NCI-H2227 (cell line): ENCODE data around the gene CD4.

Experiments
- DNase-seq: peaks from one replicate; lab custom pipeline; 2025; ENCODE audit not compliant: unreplicated experiment; lab: John Stamatoyannopoulos, UW

CD4 gene

DNA sequence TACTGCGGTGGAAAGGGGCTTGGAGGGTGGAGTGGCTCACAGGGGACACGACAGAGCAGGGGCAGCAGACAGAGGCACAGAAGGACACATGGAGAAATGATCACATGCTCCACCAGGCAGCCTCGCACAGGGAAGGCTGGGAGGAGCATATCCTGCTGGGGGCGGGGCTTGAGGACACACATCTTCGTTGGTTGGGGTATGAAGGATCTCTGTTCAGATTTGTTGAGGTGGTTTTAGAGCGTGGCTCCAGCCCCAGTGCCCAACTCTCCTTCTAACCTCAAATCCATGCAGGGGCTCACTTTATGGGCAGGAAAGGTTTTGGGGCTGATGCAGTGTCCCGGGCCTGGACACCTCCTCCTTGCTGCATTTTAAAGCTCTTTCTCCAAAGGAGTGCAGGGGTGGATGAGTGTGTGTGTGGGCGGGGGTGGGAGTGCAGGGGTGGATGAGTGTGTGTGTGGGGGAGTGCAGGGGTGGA lies 38.1 kb downstream of the CD4 start:
- peak; percentile 87 for DNase-seq

DNA sequence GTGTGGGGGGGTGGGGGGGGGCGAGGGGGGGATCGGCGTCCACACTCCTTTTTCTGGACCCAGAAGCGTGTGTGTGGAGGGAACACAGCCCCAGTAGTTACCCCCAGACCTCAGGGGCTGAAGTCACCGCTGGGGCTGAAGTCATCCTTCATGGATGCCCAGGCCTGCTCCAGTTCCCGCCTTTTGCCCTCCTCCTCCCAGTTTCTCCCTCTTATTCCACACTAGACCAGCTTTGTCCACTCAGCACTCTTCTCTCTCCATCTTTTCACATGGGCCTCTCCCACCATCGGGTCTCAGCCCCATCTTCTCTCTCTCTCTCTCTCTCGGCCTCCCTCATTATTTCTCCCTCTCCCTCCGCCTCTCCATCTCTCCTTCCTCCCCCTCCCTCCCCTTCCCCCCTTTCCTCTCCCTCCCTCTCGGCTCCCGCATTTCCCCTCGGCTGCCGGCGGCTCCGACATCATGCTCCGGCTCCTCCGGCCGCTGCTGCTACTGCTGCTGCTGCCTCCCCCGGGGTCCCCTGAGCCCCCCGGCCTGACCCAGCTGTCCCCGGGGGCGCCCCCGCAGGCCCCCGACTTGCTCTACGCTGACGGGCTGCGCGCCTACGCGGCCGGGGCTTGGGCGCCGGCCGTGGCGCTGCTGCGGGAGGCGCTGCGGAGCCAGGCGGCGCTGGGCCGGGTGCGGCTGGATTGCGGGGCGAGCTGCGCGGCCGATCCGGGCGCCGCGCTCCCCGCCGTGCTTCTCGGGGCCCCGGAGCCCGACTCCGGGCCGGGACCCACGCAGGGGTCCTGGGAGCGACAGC lies 38.9 kb downstream of the CD4 start, which contains the start of gene P3H3:
P3H3 (plus strand) TSS at position 426 of the 799 bp plus-strand sequence; CDS start at position 460, 34 bp downstream.
- peak; percentile 41 for DNase-seq

DNA sequence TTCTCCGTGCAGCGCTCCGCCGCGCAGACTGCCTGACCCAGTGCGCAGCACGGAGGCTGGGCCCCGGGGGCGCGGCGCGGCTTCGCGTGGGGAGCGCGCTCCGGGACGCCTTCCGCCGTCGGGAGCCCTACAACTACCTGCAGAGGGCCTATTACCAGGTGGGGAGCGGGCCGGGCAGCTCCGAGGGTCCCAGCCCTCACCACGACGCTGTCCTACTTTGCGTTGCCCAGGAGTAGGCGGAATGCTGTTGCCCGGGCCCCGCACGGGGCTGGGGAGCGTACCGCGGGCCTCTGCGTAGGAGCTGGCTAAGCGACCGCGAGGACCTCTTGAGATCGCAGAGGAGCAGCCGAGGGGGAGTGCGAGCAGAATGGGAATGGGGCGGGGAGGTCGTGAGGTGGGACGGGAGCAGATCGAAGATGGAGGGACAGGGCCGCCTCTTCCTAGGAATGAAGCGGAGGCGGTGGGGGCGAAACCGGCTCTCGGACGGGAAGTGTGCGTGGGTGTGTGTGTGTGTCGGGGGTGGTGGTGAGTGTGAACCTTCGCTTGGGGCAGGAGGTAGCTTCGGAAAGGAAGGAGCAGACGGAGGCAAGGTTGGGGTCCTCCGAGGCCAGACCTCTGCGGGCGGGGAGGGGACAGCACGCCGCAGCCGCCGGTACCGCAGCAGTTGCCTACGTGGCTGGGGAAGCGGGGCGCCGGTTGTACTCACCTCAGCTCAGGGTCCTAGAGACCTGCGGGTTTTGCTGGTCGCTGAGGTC lies 39.6 kb downstream of the CD4 start:
- DNase-seq, result peak; percentile 47

DNA sequence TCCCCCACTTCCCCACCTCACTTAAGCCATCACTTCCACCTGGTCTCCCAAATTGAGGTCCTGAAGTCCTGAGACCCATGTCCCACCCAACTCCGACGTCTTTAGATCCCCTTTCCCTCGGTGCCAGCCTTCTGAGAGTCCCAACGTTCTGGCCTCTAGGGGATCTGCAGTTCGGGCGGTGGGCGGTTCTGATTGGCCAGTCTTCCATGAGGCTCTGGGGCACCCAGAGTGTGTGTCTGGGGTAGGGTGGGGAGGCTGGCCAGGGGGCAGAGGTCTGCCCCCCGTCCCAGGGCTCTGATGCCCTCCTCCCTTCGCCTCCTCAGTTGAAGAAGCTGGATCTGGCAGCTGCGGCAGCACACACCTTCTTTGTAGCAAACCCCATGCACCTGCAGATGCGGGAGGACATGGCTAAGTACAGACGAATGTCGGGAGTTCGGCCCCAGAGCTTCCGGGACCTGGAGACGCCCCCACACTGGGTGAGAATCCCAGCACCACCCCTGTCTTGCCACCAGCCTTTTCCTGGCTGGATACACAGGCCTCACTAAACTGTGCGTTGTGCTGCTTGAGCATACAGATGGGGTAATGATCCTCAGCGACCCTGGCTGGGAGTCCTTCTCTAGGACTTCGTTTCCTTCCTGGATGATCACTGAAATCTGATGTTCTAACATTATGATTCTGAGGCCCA lies 40.4 kb downstream of the CD4 start:
- DNase-seq, result peak; percentile 47

DNA sequence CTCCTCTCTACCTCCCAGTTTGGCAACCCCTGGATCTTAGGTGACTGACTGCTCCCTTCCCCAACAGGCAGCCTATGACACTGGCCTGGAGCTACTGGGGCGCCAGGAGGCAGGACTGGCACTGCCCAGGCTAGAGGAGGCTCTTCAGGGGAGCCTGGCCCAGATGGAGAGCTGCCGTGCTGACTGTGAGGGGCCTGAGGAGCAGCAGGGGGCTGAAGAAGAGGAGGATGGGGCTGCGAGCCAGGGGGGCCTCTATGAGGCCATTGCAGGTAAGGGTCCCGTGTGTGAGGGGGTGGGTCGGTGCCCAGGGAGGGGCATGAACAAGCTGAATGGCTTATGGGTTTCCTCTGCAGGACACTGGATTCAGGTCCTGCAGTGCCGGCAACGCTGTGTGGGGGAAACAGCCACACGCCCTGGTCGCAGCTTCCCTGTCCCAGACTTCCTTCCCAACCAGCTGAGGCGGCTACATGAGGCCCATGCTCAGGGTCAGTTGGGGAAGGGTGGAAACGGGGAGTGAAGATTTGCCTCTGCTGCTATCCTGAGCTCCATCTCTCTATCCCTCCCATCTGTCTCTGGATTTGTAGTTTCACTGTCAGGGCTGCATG lies 41.1 kb downstream of the CD4 start:
- DNase-seq, result no peak

DNA sequence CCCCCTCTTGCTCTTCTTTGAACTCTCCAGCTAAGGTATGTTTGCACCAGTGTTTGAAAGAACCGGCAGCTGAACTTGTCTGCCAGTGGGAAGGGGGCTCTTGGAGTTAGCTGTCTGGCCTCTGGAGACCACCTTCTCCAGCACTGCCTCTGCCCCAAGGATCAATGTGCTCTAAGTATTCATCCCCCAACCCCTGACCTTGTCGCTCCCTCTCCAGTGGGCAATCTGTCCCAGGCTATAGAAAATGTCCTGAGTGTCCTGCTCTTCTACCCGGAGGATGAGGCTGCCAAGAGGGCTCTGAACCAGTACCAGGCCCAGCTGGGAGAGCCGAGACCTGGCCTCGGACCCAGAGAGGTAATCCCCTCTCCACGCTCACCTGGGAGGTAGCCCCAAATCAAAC lies 41.7 kb downstream of the CD4 start:
- no peak for DNase-seq

DNA sequence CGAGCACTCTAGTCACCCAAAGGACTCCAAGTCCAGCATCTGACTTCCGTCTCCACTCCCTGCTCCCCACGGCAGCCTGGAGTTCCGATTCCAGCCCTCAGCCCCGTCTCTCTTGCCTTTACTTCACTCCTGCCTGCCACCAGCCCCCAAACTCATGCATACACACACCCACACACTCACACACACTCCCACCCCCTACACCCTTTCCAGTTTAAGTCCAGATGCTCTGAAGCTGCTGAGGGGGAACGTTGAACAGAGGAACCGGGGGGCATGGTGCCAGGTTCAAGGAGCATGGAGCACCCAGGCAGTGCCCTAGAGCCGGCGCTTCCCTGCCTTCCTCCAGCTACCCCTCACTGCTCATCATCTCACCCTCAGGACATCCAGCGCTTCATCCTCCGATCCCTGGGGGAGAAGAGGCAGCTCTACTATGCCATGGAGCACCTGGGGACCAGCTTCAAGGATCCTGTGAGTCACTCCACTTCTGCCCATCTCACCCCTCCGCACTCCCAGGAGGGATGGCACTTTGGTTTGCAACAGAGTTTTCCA lies 42.2 kb downstream of the CD4 start:
- no peak for DNase-seq

DNA sequence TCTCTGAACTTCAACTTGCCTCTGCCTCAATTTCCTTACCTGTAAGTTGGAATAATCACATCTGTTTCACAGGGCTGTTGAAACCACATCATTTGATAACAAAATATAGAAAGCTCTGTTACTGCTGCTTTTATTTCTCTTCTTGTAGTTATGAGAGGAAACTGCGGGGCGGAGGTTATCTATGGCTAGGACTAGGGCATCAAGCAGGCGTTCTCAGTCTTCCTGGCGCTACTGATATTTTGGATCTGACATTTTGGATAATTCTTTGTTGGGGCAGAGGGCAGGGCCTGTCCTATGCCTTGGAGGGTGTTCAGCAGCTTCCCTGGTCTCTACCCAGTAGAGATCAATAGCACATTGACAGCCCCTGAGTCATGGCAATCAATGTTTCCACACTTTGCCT lies 42.8 kb downstream of the CD4 start:
- no peak for DNase-seq

DNA sequence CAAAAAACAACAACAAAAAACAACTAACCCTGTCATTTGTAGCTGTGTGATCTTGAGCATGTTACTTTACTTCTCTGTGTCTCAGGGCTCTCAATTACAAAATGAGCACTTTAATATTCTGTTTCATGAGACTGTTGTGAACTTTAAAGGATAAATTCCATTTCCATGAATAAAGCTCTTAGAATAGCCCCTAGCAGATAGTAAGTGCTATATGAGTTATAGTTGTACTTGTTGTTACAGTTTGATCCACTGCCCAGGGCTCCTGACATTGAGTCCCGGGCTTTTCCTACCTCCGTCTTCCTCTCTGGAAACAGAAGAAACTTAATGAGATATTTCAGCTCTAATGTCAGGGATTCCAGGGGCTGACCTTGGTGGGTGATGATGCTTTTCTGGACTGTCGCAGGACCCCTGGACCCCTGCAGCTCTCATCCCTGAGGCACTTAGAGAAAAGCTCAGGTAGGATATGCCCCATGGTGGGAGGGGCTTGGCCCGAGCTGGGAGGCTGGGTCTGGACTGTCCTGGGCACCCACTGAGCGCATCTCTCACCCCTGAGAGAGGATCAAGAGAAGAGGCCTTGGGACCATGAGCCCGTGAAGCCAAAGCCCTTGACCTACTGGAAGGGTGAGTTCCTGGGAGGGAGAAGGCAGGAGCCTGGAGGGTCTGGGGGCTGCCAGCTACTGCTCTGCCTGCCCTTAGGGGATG lies 44.0 kb downstream of the CD4 start:
- no peak for DNase-seq

DNA sequence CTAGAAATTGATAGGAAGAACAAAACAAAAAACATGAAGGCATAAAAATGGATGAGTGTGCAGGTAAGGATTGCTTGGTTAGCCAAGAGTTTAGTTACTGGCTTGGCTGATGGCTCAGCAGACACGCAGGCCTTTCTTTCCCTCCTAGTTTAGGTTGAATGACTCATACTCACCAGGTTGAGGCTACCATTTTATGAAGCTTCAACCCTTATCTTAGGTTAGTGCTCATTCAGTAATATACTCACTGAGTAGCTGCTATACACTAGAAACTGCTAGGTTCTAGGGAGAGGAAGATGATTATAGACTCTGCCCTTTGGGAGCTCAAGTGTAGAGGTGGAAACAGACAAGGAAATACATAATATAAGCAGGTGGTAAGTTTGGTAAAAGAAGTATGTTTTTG lies 44.9 kb downstream of the CD4 start:
- DNase-seq, result no peak

DNA sequence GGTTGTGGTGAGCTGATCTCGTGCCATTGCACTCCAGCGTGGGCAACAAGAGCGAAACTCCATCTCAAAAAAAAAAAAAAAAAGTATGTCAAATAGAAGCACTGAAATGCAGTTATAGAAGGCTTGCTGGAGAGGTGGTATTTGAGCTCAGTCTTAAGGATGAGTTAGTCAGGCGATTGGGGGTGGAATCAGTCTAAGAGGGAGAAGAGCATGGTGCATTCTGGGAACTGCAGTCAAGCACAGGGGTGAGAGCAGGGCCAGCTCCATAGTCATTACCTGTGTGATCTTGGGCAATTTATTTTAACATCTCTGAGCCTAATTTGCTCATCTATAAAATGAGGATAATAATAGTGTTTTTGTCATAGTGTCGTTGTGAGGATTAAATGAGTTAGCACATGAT lies 45.5 kb downstream of the CD4 start:
- peak; percentile 36 for DNase-seq

DNA sequence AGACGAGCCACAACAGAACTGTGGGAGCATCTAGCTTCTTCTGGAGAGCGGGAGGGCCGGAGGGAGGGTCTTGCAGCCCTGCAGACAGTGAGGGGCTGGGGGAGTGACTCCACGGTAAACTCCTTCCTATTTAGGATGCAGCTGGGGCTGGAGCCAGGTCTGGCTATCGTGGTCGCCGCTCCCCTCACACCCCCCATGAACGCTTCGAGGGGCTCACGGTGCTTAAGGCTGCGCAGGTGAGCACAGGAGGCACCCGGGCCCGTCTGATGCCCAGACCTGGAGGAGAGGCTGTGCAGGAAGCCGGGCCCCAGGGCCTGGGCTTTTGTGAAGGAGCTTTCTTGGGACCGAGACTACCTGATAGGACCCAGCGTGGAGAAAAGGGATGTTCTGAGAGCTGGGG lies 47.5 kb downstream of the CD4 start:
- DNase-seq, result no peak

DNA sequence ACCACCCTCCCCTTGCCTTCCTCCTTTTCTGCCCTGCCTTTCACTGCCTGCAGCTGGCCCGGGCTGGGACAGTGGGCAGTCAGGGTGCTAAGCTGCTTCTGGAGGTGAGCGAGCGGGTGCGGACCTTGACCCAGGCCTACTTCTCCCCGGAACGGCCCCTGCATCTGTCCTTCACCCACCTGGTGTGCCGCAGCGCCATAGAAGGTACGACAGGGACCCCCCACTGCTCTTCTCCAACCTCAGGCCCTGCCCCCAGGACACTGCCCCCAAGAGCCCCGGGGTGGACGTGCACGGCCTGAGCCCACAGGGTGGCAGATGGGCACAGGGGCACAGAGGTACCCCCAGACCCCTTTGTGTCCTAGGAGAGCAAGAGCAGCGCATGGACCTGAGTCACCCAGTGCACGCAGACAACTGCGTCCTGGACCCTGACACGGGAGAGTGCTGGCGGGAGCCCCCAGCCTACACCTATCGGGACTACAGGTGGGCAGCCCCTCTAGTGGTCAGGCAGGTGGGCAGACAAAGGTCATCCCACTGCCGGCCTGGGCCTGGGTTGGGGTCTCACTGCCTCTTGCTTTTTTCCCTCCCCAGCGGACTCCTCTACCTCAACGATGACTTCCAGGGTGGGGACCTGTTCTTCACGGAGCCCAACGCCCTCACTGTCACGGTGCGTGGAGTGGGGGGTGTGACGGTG lies 48.2 kb downstream of the CD4 start:
- DNase-seq, result no peak

DNA sequence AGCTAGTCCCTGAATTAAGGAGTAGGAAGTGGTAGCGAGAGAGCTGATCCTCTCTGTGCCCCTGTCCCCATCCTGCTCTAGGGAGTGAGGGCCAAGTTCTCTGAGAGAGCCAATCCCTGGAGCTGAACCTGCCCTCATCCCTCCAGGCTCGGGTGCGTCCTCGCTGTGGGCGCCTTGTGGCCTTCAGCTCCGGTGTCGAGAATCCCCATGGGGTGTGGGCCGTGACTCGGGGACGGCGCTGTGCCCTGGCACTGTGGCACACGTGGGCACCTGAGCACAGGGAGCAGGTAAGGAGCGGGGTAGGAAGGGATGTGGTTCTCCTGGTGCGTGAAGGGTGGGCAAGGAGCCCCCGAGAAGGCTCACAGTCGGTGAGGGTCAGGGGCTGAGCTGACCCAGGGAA lies 49.5 kb downstream of the CD4 start:
- no peak for DNase-seq

DNA sequence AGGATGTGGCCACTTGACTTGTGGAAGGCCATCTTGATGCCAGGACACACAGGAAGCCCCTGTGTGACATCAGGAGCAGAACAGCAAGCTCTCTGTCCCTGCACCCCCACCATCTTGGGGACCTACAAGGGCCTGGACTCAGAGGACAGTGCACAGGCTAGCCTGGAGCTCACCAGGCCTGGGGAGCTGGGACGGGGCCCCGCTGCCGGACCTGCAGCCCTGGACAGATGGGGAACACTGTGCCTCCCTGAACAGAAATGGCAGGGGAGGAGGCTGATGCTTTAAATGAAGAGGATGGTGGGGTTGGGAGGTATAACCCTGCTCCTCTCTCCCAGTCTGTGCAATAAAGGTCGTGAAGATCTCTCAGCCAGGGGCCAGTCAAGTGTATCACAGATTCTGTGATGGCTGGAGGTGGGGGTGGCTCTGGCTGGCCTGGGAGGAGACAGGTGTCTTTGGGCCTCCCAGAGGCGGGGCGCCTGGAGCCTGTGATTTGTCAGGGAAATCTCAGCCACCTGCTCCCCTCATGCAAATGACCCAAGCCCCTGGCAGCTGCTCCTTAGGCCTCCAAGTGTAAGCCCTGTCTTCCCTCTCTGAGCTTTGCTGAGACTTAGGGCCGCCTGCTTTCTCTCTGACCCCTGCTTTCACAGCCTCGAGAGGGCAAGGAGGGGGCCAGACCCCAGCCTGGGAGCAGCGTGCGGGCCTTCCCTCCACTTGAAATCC lies 50.3 kb downstream of the CD4 start:
- peak; percentile 75 for DNase-seq

DNA sequence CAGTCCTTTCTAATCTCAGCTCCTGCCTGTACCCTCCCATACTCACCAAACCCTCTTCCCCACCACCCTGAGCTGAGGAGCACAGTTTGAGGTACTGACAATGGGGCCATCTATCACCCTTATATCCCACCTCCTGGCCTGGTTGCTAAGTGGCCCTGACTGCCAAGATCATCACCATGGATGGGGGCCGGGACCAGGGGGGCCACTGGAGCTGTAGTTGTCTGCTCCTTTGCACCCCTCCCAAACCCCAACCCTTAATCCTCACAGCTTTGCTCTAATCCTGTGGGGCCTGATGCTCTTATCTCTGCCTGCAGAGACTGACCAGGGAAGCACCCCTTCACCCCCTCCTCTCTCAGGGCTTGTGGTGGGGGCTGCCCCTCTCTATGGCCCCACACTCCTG lies 51.0 kb downstream of the CD4 start:
- DNase-seq, result no peak

DNA sequence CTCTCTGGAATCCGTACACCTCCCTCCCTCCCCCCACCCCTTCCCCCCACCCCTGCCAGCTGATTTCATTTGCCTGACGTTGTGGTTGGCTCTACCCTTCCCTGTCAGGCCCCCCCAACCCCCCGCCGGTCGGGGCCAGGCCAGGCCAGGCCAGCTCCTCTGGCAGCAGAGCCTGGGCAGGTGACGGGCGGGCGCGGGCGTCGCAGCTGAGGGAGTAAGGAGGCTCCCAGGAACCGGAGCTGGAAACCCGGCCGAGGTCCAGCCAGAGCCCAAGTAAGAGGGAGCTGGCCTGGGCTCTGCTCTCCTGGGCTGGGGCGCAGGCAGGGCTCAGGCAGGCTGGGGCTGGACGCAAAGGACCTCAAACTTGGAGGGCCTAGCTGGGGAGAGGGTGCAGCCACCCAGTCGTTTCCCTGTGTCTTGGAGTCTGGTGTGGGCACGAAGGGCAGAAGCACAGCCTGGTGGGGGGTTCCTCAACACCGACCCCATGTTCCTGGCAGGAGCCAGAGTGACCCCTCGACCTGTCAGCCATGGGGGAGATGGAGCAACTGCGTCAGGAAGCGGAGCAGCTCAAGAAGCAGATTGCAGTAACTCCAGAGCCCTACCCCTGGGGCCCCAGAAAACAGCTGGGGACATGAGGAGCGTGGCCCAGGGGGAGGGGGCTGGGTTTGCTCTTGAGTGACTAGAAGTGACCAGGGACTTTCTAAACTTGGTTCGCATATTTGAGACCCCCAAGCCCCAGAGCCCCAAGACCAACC lies 51.6 kb downstream of the CD4 start, which contains the start of gene GNB3:
GNB3 (plus strand) TSS at position 165 of the 755 bp plus-strand sequence; CDS start at position 528, 363 bp downstream.
- DNase-seq, result peak; percentile 16

DNA sequence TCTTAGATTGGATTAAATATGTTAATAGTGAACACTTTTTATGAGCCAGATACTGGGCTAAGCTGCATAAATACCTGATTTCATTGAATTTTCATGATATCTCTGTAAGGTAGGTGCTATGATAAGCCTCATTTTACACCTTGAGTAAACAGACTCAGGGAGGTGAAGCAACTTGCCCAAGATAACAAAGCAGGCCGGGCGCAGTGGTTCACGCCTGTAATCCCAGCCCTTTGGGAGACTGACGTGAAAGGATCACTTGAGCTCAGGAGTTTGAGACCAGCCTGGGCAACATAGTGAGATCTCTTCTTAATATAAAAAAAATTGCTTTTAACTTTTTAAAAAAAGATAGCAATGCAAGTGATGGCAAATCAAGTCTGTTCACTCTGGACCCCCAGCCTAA lies 52.7 kb downstream of the CD4 start:
- no peak for DNase-seq
